ENCODE results near the gene HOXD11.

DNA sequence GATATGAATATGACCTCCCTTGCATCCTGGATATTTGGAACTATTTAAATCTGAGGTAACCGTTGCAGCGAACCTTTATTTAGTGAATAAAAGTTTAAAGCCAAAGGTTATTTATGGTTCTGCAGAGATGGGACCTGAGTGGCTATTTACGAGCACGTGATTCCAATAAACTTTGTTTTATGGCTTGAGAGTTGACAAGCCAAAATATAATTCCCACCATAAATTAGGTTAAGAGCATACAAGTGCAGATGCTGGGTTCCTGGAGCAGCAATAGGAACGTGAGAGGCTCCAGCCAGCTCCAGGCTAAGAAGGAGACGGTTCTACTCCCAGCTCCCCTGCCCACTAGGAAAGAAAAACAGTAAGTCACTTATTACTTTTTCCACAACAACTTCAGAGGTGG lies 39.0 kb downstream of the HOXD11 start:
- TF ChIP-seq, protein P1, sequence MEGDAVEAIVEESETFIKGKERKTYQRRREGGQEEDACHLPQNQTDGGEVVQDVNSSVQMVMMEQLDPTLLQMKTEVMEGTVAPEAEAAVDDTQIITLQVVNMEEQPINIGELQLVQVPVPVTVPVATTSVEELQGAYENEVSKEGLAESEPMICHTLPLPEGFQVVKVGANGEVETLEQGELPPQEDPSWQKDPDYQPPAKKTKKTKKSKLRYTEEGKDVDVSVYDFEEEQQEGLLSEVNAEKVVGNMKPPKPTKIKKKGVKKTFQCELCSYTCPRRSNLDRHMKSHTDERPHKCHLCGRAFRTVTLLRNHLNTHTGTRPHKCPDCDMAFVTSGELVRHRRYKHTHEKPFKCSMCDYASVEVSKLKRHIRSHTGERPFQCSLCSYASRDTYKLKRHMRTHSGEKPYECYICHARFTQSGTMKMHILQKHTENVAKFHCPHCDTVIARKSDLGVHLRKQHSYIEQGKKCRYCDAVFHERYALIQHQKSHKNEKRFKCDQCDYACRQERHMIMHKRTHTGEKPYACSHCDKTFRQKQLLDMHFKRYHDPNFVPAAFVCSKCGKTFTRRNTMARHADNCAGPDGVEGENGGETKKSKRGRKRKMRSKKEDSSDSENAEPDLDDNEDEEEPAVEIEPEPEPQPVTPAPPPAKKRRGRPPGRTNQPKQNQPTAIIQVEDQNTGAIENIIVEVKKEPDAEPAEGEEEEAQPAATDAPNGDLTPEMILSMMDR (IDR thresholded peaks at IDR 0.05), result no peak
- no peak for TF ChIP-seq POLR2AphosphoS5 (IDR thresholded peaks at IDR 0.05)
- no peak for TF ChIP-seq POLR2A (IDR thresholded peaks at IDR 0.05)
- TF ChIP-seq EP300 (IDR thresholded peaks at IDR 0.05), result no peak

Data from upper lobe of left lung (tissue), 4 donors.